PC-3 (cell line): ENCODE data around the gene CLEC2L.

Source experiments
- EZH2phosphoT487 ChIP-seq: fragments of 300-600 bp; sonication (generic); IDR thresholded peaks from 2 replicates; pipeline ENCODE4 v1.6.1; 2018; ENCODE audit warnings: mild to moderate bottlenecking, antibody characterized with exemption, low read length, borderline replicate concordance
- TF ChIP-seq, protein P1 (sequence below): fragments of 300-600 bp; sonication (generic); conservative IDR thresholded peaks from 2 replicates; pipeline ENCODE4 v1.5.1; 2017; ENCODE audit warnings: antibody characterized with exemption, low read depth, mild to moderate bottlenecking, low read length

DNA sequence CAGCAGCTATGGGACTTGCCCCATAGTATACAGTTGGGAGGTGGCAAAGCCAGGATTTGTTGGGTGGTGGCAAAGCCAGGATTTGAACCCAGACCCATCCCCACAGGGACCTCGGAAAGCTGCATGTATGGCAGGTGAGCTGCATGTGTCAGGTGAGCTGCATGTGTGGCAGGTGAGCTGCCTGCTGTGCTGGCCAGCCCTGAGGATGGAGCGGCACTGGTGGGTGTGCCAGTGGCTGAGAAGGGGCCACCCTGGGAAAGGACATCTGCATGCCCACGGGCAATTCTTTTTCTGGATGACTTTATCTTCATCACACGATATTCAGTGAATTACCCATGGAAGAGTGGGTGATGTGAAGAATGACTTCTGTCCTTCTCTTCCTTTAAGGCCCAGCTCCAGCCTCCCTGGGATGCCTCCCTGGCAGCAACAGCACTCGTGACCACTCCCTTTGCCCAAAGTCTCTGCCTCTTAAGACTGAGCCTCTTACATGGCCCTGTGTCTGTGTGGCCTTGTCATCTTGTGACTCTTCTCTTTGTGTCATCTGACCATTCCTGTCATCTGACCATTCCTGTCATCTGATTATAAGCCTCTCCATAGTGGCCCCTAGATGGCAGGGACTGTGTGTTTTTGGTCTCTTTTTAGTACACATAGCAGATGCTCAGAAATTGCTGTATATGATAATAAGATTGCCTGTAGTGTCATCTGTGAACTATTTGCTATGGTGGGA, 25.0 kb downstream of the CLEC2L start:
- TF ChIP-seq, protein P1, sequence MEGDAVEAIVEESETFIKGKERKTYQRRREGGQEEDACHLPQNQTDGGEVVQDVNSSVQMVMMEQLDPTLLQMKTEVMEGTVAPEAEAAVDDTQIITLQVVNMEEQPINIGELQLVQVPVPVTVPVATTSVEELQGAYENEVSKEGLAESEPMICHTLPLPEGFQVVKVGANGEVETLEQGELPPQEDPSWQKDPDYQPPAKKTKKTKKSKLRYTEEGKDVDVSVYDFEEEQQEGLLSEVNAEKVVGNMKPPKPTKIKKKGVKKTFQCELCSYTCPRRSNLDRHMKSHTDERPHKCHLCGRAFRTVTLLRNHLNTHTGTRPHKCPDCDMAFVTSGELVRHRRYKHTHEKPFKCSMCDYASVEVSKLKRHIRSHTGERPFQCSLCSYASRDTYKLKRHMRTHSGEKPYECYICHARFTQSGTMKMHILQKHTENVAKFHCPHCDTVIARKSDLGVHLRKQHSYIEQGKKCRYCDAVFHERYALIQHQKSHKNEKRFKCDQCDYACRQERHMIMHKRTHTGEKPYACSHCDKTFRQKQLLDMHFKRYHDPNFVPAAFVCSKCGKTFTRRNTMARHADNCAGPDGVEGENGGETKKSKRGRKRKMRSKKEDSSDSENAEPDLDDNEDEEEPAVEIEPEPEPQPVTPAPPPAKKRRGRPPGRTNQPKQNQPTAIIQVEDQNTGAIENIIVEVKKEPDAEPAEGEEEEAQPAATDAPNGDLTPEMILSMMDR: no peak
- TF ChIP-seq EZH2phosphoT487: no peak
